Endometrium (tissue), 2 donors: ENCODE measurements around the gene TBCCD1.
A peak's percentile ranks its signal among the peaks of the same experiment; 100 is the strongest.
"Not testable (repeated sequence)": the region's sequence is repeated elsewhere in the genome, so short reads cannot be mapped to it uniquely, and the experiment has no call there.

ENCODE experiments used
- FAIRE-seq: peaks from 2 replicates; lab custom pipeline; 2012; peaks lifted over from hg19 to GRCh38; lab: Jason Lieb, UNC
- donor health status: control.
- donor health status: control.

TBCCD1 gene

DNA sequence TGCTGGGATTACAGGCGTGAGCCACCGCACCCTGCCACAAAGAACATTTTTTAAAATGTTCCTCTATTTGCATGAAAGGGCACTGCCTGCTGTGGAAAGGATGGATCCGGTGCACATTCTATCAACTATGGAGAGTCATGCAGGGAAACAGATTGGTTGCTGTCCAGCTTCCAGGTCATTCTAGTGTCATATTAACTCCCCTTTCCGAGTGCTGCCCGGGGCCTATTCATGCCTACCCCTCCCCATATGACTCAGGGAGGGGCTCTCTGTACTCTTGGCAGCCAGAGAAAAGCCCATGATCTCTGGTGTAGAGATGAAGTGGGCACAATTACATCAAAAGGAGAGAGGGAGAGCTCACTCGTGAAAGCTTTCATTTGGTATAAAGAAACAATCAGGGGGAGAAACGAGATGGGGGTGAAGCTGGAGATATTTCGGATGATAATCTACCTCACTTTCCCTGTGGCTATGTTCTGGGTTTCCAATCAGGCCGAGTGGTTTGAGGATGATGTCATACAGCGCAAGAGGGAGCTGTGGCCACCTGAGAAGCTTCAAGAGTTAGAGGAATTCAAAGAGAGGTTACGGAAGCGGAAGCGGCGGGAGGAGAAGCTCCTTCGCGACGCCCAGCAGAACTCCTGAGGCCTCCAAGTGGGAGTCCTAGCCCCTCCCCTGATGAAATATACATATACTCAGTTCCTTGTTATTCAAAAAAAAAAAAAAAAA lies 29.6 kb upstream of the TBCCD1 start:
- FAIRE-seq = no peak

DNA sequence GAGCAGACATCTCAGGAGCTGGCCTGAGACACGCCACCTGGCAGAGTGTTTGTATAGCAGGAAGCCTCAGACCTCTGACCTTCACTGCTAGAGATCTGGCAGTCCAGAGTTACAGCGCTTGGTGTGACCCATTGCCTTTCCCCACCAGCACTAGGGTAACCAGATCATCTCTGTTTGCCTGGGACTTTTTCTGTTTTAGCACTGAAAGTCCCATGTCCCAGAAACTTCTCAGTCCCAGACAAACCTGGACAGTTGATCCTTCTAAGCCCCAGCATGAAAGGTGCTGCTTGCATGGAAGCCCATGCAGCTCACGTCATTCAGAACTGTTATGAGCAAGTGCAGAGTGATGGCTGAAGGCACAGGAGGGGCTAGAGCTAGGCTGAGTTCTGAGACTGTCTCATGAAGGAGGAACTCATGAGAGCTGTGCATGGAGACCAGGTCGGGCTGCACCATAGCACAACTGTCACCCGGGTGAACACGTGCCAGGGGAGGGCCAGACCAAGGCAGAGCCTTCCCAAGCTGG lies 27.5 kb upstream of the TBCCD1 start:
- FAIRE-seq = no peak

DNA sequence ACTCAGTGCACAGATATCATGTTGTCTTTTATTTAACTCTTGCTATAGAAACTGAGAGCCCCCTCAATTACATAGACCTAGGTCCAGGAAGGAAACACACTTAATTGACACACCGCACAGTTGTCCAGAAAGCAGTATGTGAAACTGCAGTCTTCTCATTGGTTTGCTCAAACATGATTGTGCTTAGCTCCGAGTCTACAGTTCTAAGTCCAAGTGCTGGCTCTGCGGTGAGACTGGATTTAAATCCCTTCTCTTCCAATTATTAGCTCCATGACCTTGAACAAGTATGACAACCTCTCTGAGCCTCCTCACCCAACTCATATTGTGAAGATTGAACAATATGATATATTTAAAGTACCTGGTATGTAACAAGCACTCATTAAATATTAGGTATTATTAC lies 26.7 kb upstream of the TBCCD1 start:
- FAIRE-seq = no peak

DNA sequence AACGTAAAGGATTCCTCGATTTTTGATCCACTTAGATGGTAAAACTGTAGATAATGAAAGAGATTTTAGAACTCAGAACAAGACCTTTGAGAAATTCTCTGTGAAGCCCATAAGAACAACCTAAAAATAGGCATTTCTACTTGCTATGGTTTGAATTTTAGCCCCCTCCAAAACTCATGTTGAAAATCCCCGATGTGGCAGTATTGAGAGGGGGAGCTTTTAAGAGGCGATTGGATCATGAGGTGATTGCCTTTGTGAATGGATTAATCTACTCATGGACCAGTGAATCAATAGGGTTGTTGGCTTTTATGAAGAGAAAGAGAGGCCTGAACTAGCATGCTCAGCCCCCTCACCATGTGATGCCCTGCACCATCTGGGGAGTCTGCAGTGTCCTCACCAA lies 25.5 kb upstream of the TBCCD1 start:
- no peak for FAIRE-seq

DNA sequence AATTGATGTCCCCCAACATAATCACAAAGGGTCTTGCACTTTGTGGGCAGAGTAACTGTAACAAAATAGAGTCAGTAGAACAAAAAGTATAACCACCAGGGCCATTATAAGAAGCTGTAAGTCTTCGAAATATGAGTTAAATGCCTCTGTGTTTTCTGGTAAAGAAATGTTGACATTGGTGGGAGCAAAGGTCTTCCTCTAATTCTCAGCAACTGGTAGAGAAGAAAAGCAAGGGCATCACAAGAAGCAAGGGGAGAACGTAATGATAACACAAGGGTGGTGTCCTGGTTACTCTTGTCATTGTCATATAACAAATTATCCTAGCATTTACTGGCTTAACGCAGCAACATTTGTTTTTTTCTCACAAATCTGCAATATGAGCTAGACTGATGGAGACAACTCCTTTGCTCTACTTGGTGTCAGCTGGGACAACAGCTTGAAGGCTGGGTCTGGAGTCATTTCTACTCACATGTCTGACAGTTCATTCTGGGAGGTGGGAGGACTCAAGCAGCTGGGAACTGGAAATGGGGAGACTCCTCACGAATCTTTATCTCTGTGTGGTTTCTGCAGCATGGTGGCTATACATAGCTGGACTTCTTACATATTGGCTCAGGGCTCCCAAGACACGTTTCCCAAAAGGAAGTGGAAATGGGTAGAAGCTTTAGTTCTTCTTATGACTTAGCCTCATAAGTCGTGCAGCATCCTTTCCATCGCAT lies 23.6 kb upstream of the TBCCD1 start:
- no peak for FAIRE-seq

DNA sequence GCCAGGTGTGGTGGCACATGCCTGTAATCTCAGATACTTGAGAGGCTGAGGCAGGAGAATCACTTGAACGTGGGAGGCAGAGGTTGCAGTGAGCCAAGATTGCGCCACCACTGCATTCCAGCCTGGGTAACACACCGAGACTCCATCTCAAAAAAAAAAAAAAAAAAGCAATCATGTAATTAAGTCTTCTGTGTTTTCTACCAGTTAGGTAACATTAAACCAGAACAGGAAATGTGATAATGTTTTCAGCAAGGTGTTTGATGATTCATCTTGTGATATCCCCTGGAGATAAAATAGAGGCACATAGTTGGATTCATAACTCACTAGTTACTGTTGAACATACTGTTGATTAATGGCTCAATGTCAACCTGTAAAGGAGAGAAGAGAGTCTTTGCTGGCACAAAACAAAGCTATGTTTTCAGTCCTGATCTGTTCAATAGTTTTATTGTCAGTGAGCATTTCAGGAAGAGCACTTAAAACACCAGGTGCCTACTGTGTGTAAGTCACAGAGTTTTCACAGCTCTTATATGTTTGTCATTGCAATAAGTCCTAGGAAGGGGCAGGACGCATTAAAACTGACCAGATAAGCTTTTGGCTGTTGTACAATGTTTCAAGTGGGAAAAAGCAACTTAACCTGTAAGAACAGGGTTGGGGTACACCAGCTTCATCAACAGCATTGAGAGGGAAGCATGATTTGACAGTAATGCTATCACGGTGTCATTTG lies 22.9 kb upstream of the TBCCD1 start:
- FAIRE-seq = no peak

DNA sequence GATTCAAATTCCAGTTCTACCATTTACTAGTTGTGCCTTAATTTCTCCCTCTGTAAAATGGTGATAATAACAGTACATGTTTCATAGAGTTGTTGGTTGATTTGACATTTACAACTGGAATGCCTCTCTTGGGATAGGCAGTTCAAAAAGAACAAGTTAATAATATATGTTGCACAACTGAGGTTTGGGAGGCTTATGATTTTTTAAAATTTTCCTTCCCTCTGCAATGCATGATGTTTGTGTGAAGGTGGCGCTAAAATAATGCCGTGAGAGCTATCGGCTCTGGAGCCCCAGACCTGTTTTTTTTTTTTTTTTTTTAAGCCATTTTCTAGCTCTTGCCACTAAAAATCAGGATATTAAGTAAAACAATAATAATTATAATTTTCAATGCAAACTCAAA lies 22.0 kb upstream of the TBCCD1 start:
- no peak for FAIRE-seq

DNA sequence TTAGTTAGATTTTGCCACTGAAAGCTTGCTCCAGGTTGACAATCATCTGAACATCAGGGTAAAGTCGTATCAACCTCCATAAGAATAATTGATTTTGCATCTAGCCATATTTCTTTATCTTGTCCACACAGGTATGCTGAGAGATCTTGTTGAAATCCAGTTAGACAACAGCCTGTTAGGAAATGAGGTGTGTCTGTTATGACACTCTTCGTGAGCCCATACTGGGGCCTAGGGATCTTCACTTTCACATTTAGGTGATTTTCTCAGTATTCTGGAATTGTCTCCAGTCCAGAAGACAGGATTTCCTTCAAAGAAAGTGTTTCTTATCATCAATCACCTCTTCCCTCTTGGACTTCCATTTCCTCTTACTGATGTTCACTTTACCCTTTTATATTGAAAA lies 21.5 kb upstream of the TBCCD1 start:
- FAIRE-seq = no peak

DNA sequence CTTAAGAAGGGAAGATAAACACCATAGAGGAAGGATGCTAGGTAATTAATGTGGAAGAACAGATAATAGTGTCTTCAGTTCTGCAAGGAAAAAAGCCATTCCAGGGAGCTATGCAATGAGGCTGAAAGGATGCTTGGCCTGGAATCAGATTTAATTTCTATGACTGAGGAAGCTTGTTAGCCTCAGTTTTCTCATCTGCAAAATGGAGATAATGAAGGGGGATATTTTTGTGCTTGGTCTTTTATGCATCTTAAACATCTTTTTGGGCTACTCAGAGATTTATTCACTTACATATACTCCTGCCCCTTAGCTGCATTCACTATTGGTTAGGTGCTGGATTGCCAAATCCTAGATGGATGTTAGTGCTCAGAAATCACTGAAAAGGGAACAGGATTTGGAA lies 20.0 kb upstream of the TBCCD1 start:
- FAIRE-seq = no peak

DNA sequence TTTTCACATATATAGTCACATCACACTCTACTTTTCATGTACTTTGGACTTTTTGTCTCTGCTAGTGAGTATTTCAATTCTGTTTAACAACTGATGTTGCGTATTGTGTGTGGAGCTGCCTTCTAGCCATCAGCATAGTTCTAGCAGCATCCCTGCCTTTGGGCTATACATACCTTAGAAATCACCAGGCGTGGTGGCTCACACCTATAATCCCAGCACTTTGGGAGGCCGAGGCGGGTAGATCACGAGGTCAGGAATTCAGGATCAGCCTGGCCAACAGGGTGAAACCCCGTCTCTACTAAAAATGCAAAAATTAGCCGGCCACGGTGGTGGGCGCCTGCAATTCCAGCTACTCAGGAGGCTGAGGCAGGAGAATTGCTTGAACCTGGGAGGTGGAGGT lies 19.1 kb upstream of the TBCCD1 start:
- FAIRE-seq = not testable (repeated sequence)

DNA sequence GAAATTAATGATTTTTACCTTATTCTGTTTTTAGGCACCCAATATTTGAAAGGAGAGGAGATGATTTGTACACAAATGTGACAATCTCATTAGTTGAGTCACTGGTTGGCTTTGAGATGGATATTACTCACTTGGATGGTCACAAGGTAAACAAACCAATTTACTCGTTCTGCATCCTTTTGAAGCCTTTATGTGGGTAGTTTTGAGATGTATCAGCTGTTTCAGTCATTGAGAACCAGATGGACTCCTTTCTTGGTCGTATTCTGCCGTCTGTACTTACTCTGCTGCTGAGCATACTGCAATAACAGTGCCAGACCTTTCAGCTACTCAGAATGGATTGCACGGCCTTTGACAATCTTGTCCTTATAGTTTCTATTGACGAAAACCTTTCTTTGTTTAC lies 16.7 kb upstream of the TBCCD1 start:
- FAIRE-seq = no peak

DNA sequence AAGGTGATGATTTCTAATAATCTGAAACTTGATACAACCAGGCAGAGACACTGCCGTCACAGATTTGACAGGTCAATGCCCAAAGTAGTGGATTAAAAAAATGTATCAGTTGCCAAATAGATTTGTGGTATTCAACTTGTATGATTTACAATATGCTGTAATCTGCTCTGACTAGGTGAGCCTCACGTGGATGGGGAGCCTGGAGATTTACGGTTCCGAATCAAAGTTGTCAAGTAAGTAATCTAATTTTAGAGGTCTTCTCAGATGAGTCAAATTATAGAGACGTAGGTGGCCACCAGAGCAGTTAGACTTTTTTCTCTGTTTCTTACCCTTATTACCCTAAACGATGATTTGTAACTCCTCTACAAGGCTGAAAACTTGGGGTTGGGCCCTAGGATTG lies 15.4 kb upstream of the TBCCD1 start:
- no peak for FAIRE-seq

DNA sequence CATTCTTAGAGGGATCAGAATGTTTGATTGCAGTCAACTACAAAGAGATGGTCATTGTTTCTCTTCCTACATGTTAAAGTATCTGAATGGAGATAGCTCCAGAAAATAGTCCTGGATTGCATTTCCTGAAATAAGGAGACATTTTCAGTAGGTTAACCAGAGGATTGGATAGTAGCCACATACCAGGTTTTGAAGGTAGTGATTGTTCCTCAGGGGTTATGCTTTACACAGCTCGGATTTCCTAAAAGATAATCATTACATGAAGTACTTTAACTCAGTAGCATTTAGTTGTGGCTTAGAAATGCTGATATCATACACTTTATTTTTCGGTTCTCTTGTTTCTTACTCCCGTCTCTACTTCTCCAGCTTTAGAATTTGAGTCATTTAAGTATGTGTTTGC lies 13.6 kb upstream of the TBCCD1 start:
- FAIRE-seq = no peak

DNA sequence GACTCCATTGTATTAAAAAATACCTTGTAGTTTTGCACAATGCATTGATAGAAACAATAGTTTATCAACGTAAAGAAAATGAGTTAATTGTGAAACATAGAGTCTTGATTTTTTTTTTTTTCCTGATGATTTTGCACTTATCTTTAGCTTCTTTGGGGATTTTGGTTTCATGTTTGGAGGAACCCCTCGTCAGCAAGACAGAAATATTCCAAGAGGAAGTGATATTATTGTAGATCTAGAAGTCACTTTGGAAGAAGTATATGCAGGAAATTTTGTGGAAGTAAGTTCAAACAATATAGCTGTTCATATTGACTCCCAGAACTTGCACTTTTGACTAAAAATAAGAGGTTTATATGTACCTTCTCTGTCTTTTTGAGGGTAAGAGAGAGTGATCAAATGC lies 10.4 kb upstream of the TBCCD1 start:
- no peak for FAIRE-seq

DNA sequence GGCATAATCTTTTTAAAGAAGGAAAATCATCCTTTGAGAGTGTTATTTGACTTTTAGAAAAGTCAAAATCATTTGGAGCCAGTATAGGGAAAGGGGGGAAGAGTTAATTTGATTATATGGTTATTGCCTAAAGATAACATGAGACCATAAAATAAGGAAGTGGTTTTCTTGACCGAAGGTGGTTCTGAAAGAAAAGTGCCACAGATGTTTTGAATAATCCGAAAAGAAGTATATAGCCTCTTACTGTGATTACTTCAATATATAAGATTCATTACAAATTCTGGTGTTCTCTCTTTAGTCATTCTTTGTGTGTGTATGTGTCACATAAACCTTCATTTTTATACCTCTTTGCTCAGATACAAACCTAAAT lies 4.5 kb upstream of the TBCCD1 start:
- no peak for FAIRE-seq

DNA sequence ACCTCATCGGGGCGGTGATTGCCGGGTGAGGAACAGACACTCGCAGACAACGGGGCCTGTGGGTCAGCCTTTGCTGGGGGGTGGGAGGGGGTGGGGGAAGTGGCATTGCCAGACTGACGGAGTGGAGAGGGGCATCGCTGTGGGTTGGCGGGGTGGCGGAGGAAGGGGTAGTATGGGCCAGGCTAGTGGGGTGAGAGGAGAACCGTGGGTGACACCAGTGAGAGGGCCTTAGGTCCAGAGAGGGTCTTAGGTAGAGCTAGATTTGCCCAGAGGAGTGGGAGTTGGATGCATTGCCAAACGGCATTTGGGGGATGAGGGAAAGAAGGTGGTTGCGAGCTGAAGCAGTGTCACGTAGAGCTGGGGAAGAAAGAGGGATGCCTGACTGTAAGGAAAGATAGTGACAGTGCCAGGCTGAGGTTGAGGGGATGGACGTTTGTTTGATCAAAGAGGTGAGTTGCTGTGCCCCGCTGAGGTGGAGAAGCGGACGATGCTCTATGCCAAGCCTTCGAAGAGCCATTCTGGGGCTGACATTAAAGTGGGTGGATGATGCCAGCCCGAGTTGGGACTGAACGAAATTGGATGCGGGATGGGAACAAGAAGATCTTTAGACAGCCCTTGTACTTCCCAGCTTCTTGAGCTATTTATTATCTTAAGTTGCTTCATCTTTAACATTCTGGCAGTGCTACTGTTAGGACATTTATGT lies 4.0 kb upstream of the TBCCD1 start:
- no peak for FAIRE-seq

DNA sequence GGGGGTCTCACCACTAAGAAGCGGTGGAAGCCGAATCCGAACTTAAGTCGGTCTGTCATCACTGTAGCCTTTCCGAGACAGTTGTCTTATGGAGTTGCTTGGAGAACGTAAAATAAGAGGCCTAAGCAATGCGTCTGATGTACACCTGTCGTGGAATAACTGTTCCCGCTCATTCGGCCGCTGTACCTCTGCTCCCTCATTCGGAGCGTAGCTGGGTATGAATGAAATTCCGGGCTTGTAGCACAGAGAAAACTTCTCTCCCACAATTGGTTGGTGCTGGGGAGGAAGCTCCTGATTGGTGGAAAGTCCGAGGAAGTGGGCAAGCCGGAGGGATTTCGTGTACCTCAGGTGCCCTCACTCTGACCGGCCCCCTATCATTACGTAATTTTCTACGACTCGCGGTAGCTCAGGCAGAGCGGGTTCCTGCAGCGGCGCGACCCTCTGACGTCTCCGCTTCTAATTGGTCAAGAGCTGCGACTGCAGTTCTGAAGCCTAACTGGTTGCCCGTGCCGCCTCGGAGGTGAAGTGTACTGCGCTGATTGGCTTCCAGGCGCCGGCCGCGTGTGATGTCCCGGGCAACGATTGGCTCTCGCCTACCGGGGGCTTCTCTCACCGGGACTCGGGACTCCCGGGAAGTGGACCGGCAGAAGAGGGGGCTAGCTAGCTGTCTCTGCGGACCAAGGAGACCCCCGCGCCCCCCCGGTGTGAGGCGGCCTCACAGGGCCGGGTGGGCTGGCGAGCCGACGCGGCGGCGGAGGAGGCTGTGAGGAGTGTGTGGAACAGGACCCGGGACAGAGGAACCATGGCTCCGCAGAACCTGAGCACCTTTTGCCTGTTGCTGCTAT lies 3.2 kb upstream of the TBCCD1 start, which contains the start of gene DNAJB11:
DNAJB11 (plus strand) TSS at position 625 of the 845 bp plus-strand sequence; CDS start at position 803, 178 bp downstream.
- FAIRE-seq = peak; percentile 99

DNA sequence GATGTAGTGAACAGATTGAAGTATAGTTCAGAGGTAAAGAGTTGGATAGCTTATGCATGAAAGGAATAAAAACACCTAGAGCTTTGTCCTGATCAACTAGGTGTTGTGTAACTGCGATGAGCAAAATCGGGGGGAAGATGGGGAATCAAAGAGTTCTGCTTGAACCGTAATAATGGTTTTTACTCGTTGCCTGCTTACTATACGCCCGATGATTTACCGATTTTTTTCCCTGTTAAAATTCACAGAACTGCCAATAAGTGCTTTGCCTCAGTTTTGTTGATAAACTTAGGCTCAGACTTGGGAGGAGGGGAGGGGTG lies 2.6 kb upstream of the TBCCD1 start:
- no peak for FAIRE-seq

DNA sequence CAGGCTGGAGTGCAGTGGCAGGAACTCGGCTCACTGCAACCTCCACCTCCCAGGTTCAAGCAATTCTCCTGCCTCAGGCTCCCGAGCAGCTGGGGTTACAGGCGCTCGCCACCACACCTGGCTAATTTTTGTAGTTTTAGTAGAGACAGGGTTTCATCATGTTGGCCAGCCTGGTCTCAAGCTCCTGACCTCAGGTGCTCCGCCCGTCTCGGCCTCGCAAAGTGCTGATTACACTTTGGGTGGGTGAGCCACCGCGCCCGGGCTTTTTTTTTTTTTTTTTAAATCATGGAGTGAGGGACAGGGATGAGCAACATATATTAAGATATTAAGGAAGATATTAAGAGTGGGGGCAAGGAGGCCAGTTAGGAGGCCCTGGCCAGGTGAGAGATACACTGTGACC lies 2.2 kb upstream of the TBCCD1 start:
- not testable (repeated sequence) for FAIRE-seq

DNA sequence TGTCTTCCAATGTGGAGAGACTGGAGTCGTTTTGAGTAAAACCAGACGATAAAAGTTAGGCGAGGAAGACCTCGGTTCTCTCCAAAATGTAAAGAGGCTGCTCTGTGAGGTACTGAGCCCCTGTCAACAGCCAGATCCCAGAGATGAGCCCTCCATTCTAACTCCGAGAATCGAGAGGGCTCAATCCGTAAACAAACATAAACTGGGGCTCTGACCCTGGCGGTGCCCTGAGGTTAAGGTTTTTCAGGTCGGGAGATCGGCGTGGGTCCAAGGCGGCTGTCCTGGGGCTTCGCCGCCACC lies 417 bp downstream of the TBCCD1 start:
- FAIRE-seq = no peak

DNA sequence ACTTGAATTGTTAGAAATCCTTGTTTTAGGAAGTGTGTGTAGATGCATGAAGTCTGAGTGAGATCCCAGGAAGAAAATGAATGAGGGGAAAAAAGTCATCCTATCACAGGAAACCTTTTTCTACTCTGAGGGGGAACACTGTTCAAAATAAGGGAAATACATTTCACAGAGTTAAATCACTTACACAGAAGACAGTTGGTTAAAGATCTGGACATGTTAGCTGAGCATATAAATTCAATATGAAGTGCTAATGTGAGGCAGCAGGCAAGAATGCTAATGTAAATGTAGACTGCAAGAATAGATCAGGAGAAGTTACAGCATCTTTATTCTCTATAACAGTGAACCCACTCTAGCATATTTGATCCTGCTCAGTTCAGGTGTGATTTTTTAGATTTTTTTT lies 2.6 kb downstream of the TBCCD1 start:
- FAIRE-seq = no peak
